ENCODE results near the gene DCUN1D2.

DNA sequence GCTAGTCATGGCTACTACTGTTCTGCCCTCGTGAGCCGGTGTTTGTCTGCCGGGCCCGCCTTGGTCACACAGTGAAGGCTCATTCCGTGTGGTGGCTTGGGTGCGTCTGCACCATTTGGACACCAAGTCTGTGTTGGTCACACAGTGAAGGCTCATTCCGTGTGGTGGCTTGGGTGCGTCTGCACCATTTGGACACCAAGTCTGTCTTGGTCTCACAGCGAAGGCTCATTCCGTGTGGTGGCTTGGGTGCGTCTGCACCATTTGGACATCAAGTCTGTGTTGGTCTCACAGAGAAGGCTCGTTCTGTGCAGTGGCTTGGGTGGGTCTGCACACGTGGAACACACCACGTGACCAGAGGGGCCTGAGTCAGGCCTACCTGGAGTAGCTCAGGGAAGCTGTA lies 29.0 kb upstream of the DCUN1D2 start:
- TF ChIP-seq POLR2AphosphoS5 (IDR thresholded peaks at IDR 0.05; ENCODE audit: low read length) (no peak), JUND (IDR thresholded peaks at IDR 0.05; ENCODE audit: low read depth, low read length) (no peak), MYC (IDR thresholded peaks at IDR 0.05; ENCODE audit: insufficient read depth, insufficient read length, insufficient replicate concordance, low read length, severe bottlenecking) (no peak), GABPA (IDR thresholded peaks at IDR 0.05; ENCODE audit: low read depth) (no peak), ZNF384 (IDR thresholded peaks at IDR 0.05; ENCODE audit: borderline replicate concordance, low read depth, low read length) (no peak), EZH2 (IDR thresholded peaks at IDR 0.05; ENCODE audit: borderline replicate concordance, control insufficient read depth, low read depth, low read length) (no peak), CEBPB (IDR thresholded peaks at IDR 0.05; ENCODE audit: borderline replicate concordance in 1 of 2, low read depth in 2 of 2, low read length in 2 of 2) (no peak), TCF12 (IDR thresholded peaks at IDR 0.05; ENCODE audit: low read depth, low read length) (no peak), NR2F1 (conservative IDR thresholded peaks at IDR 0.05) (no peak), GATAD2B (conservative IDR thresholded peaks at IDR 0.05; ENCODE audit: low read depth) (no peak), POLR2A (IDR thresholded peaks at IDR 0.05; ENCODE audit: low read depth, low read length) (no peak)
- TF ChIP-seq, protein P1, sequence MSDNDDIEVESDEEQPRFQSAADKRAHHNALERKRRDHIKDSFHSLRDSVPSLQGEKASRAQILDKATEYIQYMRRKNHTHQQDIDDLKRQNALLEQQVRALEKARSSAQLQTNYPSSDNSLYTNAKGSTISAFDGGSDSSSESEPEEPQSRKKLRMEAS (IDR thresholded peaks at IDR 0.05; ENCODE audit: low read depth, low read length): no peak
- TF ChIP-seq, protein P2, sequence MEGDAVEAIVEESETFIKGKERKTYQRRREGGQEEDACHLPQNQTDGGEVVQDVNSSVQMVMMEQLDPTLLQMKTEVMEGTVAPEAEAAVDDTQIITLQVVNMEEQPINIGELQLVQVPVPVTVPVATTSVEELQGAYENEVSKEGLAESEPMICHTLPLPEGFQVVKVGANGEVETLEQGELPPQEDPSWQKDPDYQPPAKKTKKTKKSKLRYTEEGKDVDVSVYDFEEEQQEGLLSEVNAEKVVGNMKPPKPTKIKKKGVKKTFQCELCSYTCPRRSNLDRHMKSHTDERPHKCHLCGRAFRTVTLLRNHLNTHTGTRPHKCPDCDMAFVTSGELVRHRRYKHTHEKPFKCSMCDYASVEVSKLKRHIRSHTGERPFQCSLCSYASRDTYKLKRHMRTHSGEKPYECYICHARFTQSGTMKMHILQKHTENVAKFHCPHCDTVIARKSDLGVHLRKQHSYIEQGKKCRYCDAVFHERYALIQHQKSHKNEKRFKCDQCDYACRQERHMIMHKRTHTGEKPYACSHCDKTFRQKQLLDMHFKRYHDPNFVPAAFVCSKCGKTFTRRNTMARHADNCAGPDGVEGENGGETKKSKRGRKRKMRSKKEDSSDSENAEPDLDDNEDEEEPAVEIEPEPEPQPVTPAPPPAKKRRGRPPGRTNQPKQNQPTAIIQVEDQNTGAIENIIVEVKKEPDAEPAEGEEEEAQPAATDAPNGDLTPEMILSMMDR (IDR thresholded peaks at IDR 0.05 in 2 of 3, conservative IDR thresholded peaks at IDR 0.05 in 1 of 3; ENCODE audit: control insufficient read depth in 2 of 3, extremely low read depth in 1 of 3, insufficient read depth in 1 of 3, low read depth in 3 of 3, low read length in 3 of 3): no peak
- TF ChIP-seq, protein P3, sequence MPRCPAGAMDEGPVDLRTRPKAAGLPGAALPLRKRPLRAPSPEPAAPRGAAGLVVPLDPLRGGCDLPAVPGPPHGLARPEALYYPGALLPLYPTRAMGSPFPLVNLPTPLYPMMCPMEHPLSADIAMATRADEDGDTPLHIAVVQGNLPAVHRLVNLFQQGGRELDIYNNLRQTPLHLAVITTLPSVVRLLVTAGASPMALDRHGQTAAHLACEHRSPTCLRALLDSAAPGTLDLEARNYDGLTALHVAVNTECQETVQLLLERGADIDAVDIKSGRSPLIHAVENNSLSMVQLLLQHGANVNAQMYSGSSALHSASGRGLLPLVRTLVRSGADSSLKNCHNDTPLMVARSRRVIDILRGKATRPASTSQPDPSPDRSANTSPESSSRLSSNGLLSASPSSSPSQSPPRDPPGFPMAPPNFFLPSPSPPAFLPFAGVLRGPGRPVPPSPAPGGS (IDR thresholded peaks at IDR 0.05; ENCODE audit: borderline replicate concordance, insufficient read depth, low read depth, low read length, poor library complexity, severe bottlenecking): no peak
